ENCODE measurements around the gene RALGPS1.
A peak's percentile ranks its signal among the peaks of the same experiment; 100 is the strongest.

The RALGPS1 gene

GRCh38 chr9:127224178-127224882 is 309.7 kb downstream of the RALGPS1 start:
- DNase-seq (ENCODE audit: low spot score), result peak; percentile 96

GRCh38 chr9:127224883-127225739 is 310.5 kb downstream of the RALGPS1 start:
- DNase-seq (ENCODE audit: low spot score), result peak; percentile 100

GRCh38 chr9:127225801-127226625 is 311.4 kb downstream of the RALGPS1 start:
- DNase-seq (ENCODE audit: low spot score), result no peak

GRCh38 chr9:127229691-127230417 is 315.3 kb downstream of the RALGPS1 start:
- DNase-seq (ENCODE audit: low spot score), result no peak

GRCh38 chr9:127231666-127232065 is 317.1 kb downstream of the RALGPS1 start:
- DNase-seq (ENCODE audit: low spot score), result no peak

- no peak for DNase-seq (ENCODE audit: low spot score)
These were observed 318.4 kb downstream of the RALGPS1 start for GRCh38 chr9:127232833-127233549.

- no peak for DNase-seq (ENCODE audit: low spot score)
These were observed 319.0 kb downstream of the RALGPS1 start for GRCh38 chr9:127233550-127233949.

- DNase-seq (ENCODE audit: low spot score), result no peak
These were observed 319.4 kb downstream of the RALGPS1 start for GRCh38 chr9:127233989-127234388.

GRCh38 chr9:127237801-127238200 is 323.2 kb downstream of the RALGPS1 start:
- no peak for DNase-seq (ENCODE audit: low spot score)

GRCh38 chr9:127241354-127241753 is 326.8 kb downstream of the RALGPS1 start:
- DNase-seq (ENCODE audit: low spot score), result no peak

- peak; percentile 97 for DNase-seq (ENCODE audit: low spot score)
These were observed 330.3 kb downstream of the RALGPS1 start for GRCh38 chr9:127244609-127245601.

GRCh38 chr9:127245637-127246164 is 331.1 kb downstream of the RALGPS1 start:
- DNase-seq (ENCODE audit: low spot score), result no peak

GRCh38 chr9:127248241-127248640 is 333.7 kb downstream of the RALGPS1 start:
- no peak for DNase-seq (ENCODE audit: low spot score)

GRCh38 chr9:127249877-127250276 is 335.3 kb downstream of the RALGPS1 start:
- no peak for DNase-seq (ENCODE audit: low spot score)

- DNase-seq (ENCODE audit: low spot score), result no peak
These were observed 336.4 kb downstream of the RALGPS1 start for GRCh38 chr9:127250896-127251391.

GRCh38 chr9:127252410-127253318 is 338.1 kb downstream of the RALGPS1 start:
- DNase-seq (ENCODE audit: low spot score), result no peak

GRCh38 chr9:127253446-127253845 is 338.9 kb downstream of the RALGPS1 start:
- no peak for DNase-seq (ENCODE audit: low spot score)

GRCh38 chr9:127255692-127256091 is 341.1 kb downstream of the RALGPS1 start:
- DNase-seq (ENCODE audit: low spot score), result no peak
